H9 (cell line): ENCODE data around the gene FERMT2. TPM values are rescaled to one million over a fixed set of nuclear protein-coding genes. Genes with fewer than 3 reads are reported as not detected.

Experiments used
- DNase-seq: peaks from one replicate; pipeline ENCODE4 v3.0.0-alpha.2; 2017
- H2AFZ ChIP-seq: one replicate; pipeline ENCODE4 v1.6.1; 2013; ENCODE audit warnings: mild to moderate bottlenecking, low read length, control low read depth, moderate library complexity
- H2AK5ac ChIP-seq: 2 replicates; pipeline ENCODE4 v1.6.1; 2013; ENCODE audit warnings: low read length, control low read depth, mixed read lengths; ENCODE audit not compliant: insufficient read length
- H2BK120ac ChIP-seq: one replicate; pipeline ENCODE4 v1.6.1; 2013; ENCODE audit warnings: low read depth, mild to moderate bottlenecking, low read length, control low read depth, inconsistent platforms; ENCODE audit not compliant: poor library complexity, severe bottlenecking
- H2BK12ac ChIP-seq: 2 replicates; pipeline ENCODE4 v1.6.1; 2013; ENCODE audit warnings: low read length, control low read depth, mixed read lengths, low read depth; ENCODE audit not compliant: insufficient read length
- H2BK15ac ChIP-seq: 2 replicates; pipeline ENCODE4 v1.6.1; 2013; ENCODE audit warnings: low read depth, low read length, control low read depth
- H2BK20ac ChIP-seq: one replicate; pipeline ENCODE4 v1.6.1; 2013; ENCODE audit warnings: low read depth, mild to moderate bottlenecking, low read length, control low read depth, inconsistent platforms; ENCODE audit not compliant: poor library complexity, severe bottlenecking
- H2BK5ac ChIP-seq: 2 replicates; pipeline ENCODE4 v1.6.1; 2013; ENCODE audit warnings: low read length, control low read depth, mixed read lengths; ENCODE audit not compliant: insufficient read length
- H3K14ac ChIP-seq: 2 replicates; pipeline ENCODE4 v1.6.1; 2013; ENCODE audit warnings: low read length, control low read depth; ENCODE audit not compliant: insufficient read depth
- H3K18ac ChIP-seq: 2 replicates; pipeline ENCODE4 v1.6.1; 2013; ENCODE audit warnings: low read depth, mild to moderate bottlenecking, mixed read lengths, low read length, control low read depth; ENCODE audit not compliant: insufficient read length
- H3K23ac ChIP-seq: 2 replicates; pipeline ENCODE4 v1.6.1; 2013; ENCODE audit warnings: low read length, control low read depth, mixed read lengths, low read depth; ENCODE audit not compliant: insufficient read length
- H3K23me2 ChIP-seq: 2 replicates; pipeline ENCODE4 v1.6.1; 2013; ENCODE audit warnings: low read depth, mild to moderate bottlenecking, mixed read lengths, low read length, control low read depth; ENCODE audit not compliant: insufficient read length, poor library complexity, severe bottlenecking
- H3K27ac ChIP-seq: 2 replicates; pipeline ENCODE4 v1.5.1; 2013; ENCODE audit warnings: low read length, control low read depth, mixed read lengths, low read depth; ENCODE audit not compliant: insufficient read length
- H3K27me3 ChIP-seq: 2 replicates; pipeline ENCODE4 v1.6.1; 2013; ENCODE audit warnings: low read length, control low read depth, inconsistent platforms; ENCODE audit not compliant: insufficient read depth
- H3K4ac ChIP-seq: 2 replicates; pipeline ENCODE4 v1.6.1; 2013; ENCODE audit warnings: low read depth, mild to moderate bottlenecking, control low read depth, inconsistent platforms, low read length, moderate library complexity
- H3K4me1 ChIP-seq: 2 replicates; pipeline ENCODE4 v1.6.1; 2013; ENCODE audit warnings: low read length, control low read depth, inconsistent platforms; ENCODE audit not compliant: insufficient read depth
- H3K4me2 ChIP-seq: 2 replicates; pipeline ENCODE4 v1.6.1; 2013; ENCODE audit warnings: low read length, control low read depth, mixed read lengths; ENCODE audit not compliant: insufficient read length, insufficient read depth
- H3K56ac ChIP-seq: 2 replicates; pipeline ENCODE4 v1.6.1; 2013; ENCODE audit warnings: low read depth, mild to moderate bottlenecking, mixed read lengths, low read length, control low read depth; ENCODE audit not compliant: insufficient read length
- H3K79me1 ChIP-seq: 2 replicates; pipeline ENCODE4 v1.6.1; 2013; ENCODE audit warnings: low read depth, mild to moderate bottlenecking, moderate library complexity, low read length, control low read depth, inconsistent platforms; ENCODE audit not compliant: insufficient read depth, poor library complexity, severe bottlenecking
- H3K79me2 ChIP-seq: 2 replicates; pipeline ENCODE4 v1.6.1; 2013; ENCODE audit warnings: low read length, control low read depth, inconsistent platforms; ENCODE audit not compliant: insufficient read depth
- H3K9ac ChIP-seq: 2 replicates; pipeline ENCODE4 v1.6.1; 2013; ENCODE audit warnings: low read length, control low read depth, mixed read lengths; ENCODE audit not compliant: insufficient read length; ENCODE audit errors: extremely low read depth
- H3K9me3 ChIP-seq: one replicate; pipeline ENCODE4 v1.6.1; 2013; ENCODE audit warnings: low read depth, low read length, inconsistent platforms; ENCODE audit not compliant: control insufficient read depth
- H3T11ph ChIP-seq: one replicate; pipeline ENCODE4 v1.6.1; 2013; ENCODE audit warnings: mild to moderate bottlenecking, low read length, control low read depth, inconsistent platforms
- H4K20me1 ChIP-seq: one replicate; pipeline ENCODE4 v1.6.1; 2013; ENCODE audit not compliant: control insufficient read depth, insufficient read length, insufficient read depth
- H4K5ac ChIP-seq: 2 replicates; pipeline ENCODE4 v1.6.1; 2013; ENCODE audit warnings: low read depth, mild to moderate bottlenecking, mixed read lengths, low read length, control low read depth; ENCODE audit not compliant: insufficient read length
- H4K8ac ChIP-seq: replicated peaks from 2 replicates; pipeline ENCODE4 v1.6.1; 2013; ENCODE audit warnings: low read length, control low read depth, mixed read lengths, low read depth; ENCODE audit not compliant: insufficient read length
- H4K91ac ChIP-seq: 2 replicates; pipeline ENCODE4 v1.6.1; 2013; ENCODE audit warnings: low read depth, mild to moderate bottlenecking, moderate library complexity, mixed read lengths, low read length, control low read depth; ENCODE audit not compliant: insufficient read length
- H3K27ac Mint-ChIP-seq, 3 experiments: 2 replicates in 2 of 3; 3 replicates in 1 of 3; pipeline ENCODE4 v1.8.0; 2020 to 2021; ENCODE audit warnings: mixed read lengths in 3 of 3, mild to moderate bottlenecking in 1 of 3, moderate library complexity in 1 of 3
- H3K27me3 Mint-ChIP-seq: 2 replicates; pipeline ENCODE4 v1.8.0; 2021; ENCODE audit warnings: low read depth, mild to moderate bottlenecking, moderate library complexity, mixed read lengths
- H3K36me3 Mint-ChIP-seq, 3 experiments: 2 replicates in 2 of 3; 3 replicates in 1 of 3; pipeline ENCODE4 v1.8.0; 2020 to 2021; ENCODE audit warnings: low read depth in 3 of 3, mixed read lengths in 3 of 3; ENCODE audit not compliant: insufficient read depth in 1 of 3
- H3K4me1 Mint-ChIP-seq, 2 experiments: 2 replicates each; pipeline ENCODE4 v1.8.0; 2020; ENCODE audit warnings: mixed read lengths in 2 of 2
- H3K4me3 Mint-ChIP-seq, 2 experiments: 2 replicates in 1 of 2; 3 replicates in 1 of 2; pipeline ENCODE4 v1.8.0; 2020 to 2021; ENCODE audit warnings: mild to moderate bottlenecking in 2 of 2, mixed read lengths in 2 of 2, moderate library complexity in 1 of 2
- H3K9me3 Mint-ChIP-seq, 2 experiments: 2 replicates in 1 of 2; 3 replicates in 1 of 2; pipeline ENCODE4 v1.8.0; 2020; ENCODE audit warnings: mild to moderate bottlenecking in 2 of 2, mixed read lengths in 2 of 2, moderate library complexity in 1 of 2
- CTCF ChIP-seq: fragments of 200-600 bp; sonication (generic); conservative IDR thresholded peaks from 3 replicates; pipeline ENCODE4 v1.8.0; 2021; ENCODE audit warnings: antibody characterized with exemption, mild to moderate bottlenecking
- WGBS: extraction: QIAGEN DNeasy Blood & Tissue Kit; methylation state at CpG from one replicate; pipeline ENCODE4 v1.1.7; 2013; ENCODE audit warnings: missing lambda C conversion rate, low lambda C conversion rate, mixed read lengths; ENCODE audit not compliant: insufficient read length; ENCODE audit errors: extremely low coverage; 5-methylcytosine and 5-hydroxymethylcytosine counted together
- total RNA-seq: library from RNA; stranded (reverse); gene quantifications from 2 replicates; pipeline ENCODE4 v1.2.1, GENCODE V29; 2021

Gene FERMT2
- total RNA-seq, 1 experiment from 2014 or later, result 128 TPM

DNA sequence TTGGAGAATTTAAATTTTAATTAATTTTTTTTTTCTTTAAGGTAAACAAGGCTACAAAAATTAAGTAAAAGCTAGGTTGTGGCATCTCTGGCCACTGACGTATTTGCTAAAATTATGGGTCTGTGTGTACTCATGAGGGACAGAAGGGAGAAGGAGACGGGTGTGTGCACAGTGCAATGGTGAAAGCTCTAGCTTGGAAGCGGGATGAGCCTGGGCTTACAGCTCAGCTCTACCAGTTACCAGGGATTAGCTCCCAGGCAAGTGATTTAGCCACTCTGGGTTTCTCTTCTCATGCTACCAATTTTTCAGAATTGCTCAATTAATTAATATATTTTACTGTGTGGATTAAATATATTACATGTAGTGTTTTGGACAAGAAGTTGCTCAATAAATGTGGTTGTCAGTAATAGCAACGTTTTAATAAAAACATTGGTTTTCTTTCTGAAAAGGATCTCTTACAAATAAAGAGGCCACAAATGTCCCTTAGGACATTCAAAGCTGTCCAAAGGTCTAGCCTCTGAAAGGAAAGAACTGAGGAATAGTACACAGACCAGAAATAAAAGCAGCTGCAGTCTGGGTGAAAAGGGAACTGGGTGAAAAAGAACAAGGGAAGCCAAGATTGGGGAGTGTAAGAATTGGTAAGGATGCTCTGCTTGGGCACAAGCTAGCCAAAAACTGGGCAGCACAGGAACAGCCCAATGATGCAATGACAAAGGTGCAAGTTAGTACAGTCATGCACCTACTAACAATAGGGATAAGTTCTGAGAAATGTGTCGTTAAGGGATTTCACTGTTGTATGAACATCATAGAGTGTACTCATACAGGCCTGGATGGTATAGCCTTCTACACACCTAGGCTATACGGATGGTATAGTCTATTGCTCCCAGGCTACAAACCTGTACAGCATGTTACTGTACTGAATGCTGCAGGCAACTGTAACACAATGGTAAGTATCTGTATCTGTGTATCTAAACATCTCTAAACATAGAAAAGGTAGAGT lies 61.7 kb downstream of the FERMT2 start:
- H3K79me1 ChIP-seq, result no peaks in the 10 kb centered on the region
- H3K27ac ChIP-seq, result no peak overlapping the region
- no peak overlapping the region for H3K4me3 Mint-ChIP-seq
- H3K36me3 Mint-ChIP-seq, result peaks cover 11 to 37% (median 37%) of the 10 kb centered on the region in 3 experiments; a peak in 6 of 7 replicates
- H3K14ac ChIP-seq, result no peak overlapping the region
- WGBS, result no CpG with 5 or more reads among the region's 6 CpGs
- no peak overlapping the region for H4K8ac ChIP-seq
- H3K4me2 ChIP-seq, result no peak overlapping the region
- H2BK20ac ChIP-seq, result no peak overlapping the region
- H3K23ac ChIP-seq, result no peak overlapping the region
- no peak overlapping the region for H4K5ac ChIP-seq
- no peak overlapping the region for H2BK5ac ChIP-seq
- H3K9me3 Mint-ChIP-seq, result no peaks in the 10 kb centered on the region
- no peak for DNase-seq
- peak overlapping the region in 1 of 3 experiments; percentile 29; a peak in 1 of 7 replicates for H3K27ac Mint-ChIP-seq
- no peak overlapping the region for H2BK120ac ChIP-seq
- H3K23me2 ChIP-seq, result no peaks in the 10 kb centered on the region
- no peaks in the 10 kb centered on the region for H3K27me3 Mint-ChIP-seq
- H3K79me2 ChIP-seq, result peaks cover 1% of the 10 kb centered on the region; the same call in 1 of the 2 replicates
- H3K18ac ChIP-seq, result no peak overlapping the region
- no peak overlapping the region for H3K56ac ChIP-seq
- H4K91ac ChIP-seq, result no peak overlapping the region
- H3K4me1 ChIP-seq, result no peaks in the 10 kb centered on the region
- no peak overlapping the region for H2BK12ac ChIP-seq
- no peak overlapping the region for H3T11ph ChIP-seq
- H3K4me1 Mint-ChIP-seq, result no peaks in the 10 kb centered on the region; a peak in 1 of 4 replicates
- no peak overlapping the region for H2BK15ac ChIP-seq
- H3K9ac ChIP-seq, result no peak overlapping the region
- no peak overlapping the region for H2AFZ ChIP-seq
- no peaks in the 10 kb centered on the region for H3K27me3 ChIP-seq
- no peaks in the 10 kb centered on the region for H3K9me3 ChIP-seq
- no peaks in the 10 kb centered on the region for H4K20me1 ChIP-seq
- H3K4ac ChIP-seq, result no peak overlapping the region
- H2AK5ac ChIP-seq, result no peak overlapping the region
- TF ChIP-seq CTCF, result no peak
